Mesothelial cell of epicardium (in vitro differentiated cells): ENCODE data around the gene MGAT4A. TPM values are rescaled to one million over a fixed set of nuclear protein-coding genes. Genes with fewer than 3 reads are reported as not detected.

ENCODE experiments used
- DNase-seq, 2 experiments: peaks; one replicate each; pipeline ENCODE4 v3.0.0; 2021; ENCODE audit warnings: low spot score in 2 of 2; ENCODE audit not compliant: unreplicated experiment in 2 of 2
- H3K27ac Mint-ChIP-seq: 2 replicates; pipeline ENCODE4 v1.8.0; 2021; ENCODE audit warnings: mixed read lengths
- H3K27me3 Mint-ChIP-seq: 2 replicates; pipeline ENCODE4 v1.8.0; 2021; ENCODE audit warnings: low read depth, mixed read lengths
- H3K36me3 Mint-ChIP-seq: 2 replicates; pipeline ENCODE4 v1.8.0; 2021; ENCODE audit warnings: mixed read lengths
- H3K4me1 Mint-ChIP-seq: 2 replicates; pipeline ENCODE4 v1.8.0; 2021; ENCODE audit warnings: mixed read lengths
- H3K4me3 Mint-ChIP-seq: 2 replicates; pipeline ENCODE4 v1.8.0; 2021; ENCODE audit warnings: mild to moderate bottlenecking, moderate library complexity, mixed read lengths
- H3K9me3 Mint-ChIP-seq: 2 replicates; pipeline ENCODE4 v1.8.0; 2021; ENCODE audit warnings: mixed read lengths
- total RNA-seq: library from RNA; stranded (reverse); gene quantifications from 3 replicates; pipeline ENCODE4 v1.2.1, GENCODE V29; 2021
- TF ChIP-seq, protein P1 (sequence below): fragments of 200-600 bp; sonication (generic); IDR thresholded peaks from one replicate; pipeline ENCODE4 v1.5.0; 2021; ENCODE audit warnings: antibody characterized with exemption; ENCODE audit not compliant: unreplicated experiment

The MGAT4A gene
- total RNA-seq, 1 donor from 2014 or later, result 15.0 TPM

DNA sequence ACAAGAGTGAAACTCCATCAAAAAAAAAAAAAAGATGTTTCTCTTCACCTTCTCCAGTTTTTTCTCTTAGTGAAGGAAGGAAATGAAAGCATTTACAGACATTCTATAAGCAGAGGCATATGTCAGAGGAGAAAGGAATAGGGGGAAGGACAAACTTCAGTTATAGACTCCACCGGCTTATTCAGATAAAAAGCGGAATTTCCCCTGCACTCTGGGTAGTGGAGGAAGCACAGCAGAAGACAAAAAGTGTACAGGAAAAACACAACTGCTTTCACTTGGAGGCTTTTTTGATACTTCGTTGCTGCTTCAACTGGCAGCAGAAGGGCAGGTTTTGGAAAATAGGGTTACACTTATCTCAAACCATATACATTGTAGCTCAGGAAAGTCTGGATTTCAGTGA lies 3.2 kb upstream of the MGAT4A start:
- Mint-ChIP-seq H3K27me3 (peaks cover 21% of the 10 kb centered on the region), H3K4me1 (peaks cover 14% of the 10 kb centered on the region), H3K4me3 (no peak overlapping the region), H3K9me3 (peaks cover 5% of the 10 kb centered on the region), H3K36me3 (no peaks in the 10 kb centered on the region), H3K27ac (no peak overlapping the region)
- DNase-seq, result no peak
- TF ChIP-seq, protein P1, sequence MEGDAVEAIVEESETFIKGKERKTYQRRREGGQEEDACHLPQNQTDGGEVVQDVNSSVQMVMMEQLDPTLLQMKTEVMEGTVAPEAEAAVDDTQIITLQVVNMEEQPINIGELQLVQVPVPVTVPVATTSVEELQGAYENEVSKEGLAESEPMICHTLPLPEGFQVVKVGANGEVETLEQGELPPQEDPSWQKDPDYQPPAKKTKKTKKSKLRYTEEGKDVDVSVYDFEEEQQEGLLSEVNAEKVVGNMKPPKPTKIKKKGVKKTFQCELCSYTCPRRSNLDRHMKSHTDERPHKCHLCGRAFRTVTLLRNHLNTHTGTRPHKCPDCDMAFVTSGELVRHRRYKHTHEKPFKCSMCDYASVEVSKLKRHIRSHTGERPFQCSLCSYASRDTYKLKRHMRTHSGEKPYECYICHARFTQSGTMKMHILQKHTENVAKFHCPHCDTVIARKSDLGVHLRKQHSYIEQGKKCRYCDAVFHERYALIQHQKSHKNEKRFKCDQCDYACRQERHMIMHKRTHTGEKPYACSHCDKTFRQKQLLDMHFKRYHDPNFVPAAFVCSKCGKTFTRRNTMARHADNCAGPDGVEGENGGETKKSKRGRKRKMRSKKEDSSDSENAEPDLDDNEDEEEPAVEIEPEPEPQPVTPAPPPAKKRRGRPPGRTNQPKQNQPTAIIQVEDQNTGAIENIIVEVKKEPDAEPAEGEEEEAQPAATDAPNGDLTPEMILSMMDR, result no peak

GRCh38 chr2:98732430-98733051 lies 1.6 kb upstream of the MGAT4A start:
- TF ChIP-seq, protein P1, result no peak
- Mint-ChIP-seq H3K4me3 (peak overlapping the region; percentile 47), H3K27ac (no peak overlapping the region), H3K4me1 (peaks cover 14% of the 10 kb centered on the region), H3K36me3 (no peaks in the 10 kb centered on the region), H3K9me3 (peaks cover 5% of the 10 kb centered on the region), H3K27me3 (peaks cover 26% of the 10 kb centered on the region)
- no peak for DNase-seq

- TF ChIP-seq, protein P1, result no peak
These were observed 990 bp upstream of the MGAT4A start for GRCh38 chr2:98731894-98732349.

GRCh38 chr2:98730707-98731040 lies 258 bp downstream of the MGAT4A start:
- H3K27ac Mint-ChIP-seq, result no peak overlapping the region
- no peaks in the 10 kb centered on the region for H3K36me3 Mint-ChIP-seq
- DNase-seq, result peak; percentile 40 to 69
- H3K27me3 Mint-ChIP-seq, result peaks cover 26% of the 10 kb centered on the region
- TF ChIP-seq, protein P1, result no peak
- peak overlapping the region; percentile 70 for H3K4me3 Mint-ChIP-seq
- peaks cover 14% of the 10 kb centered on the region for H3K4me1 Mint-ChIP-seq
- peaks cover 5% of the 10 kb centered on the region for H3K9me3 Mint-ChIP-seq

More at GRCh38 chr2:98731894-98732349, 990 bp upstream of the MGAT4A start:
- Mint-ChIP-seq H3K9me3 (peaks cover 5% of the 10 kb centered on the region), H3K27me3 (peaks cover 26% of the 10 kb centered on the region), H3K36me3 (no peaks in the 10 kb centered on the region), H3K4me1 (peaks cover 14% of the 10 kb centered on the region), H3K27ac (peak overlapping the region; percentile 61), H3K4me3 (peak overlapping the region; percentile 72)
- no peak for DNase-seq

GRCh38 chr2:98730053-98730706 lies 752 bp downstream of the MGAT4A start:
- peak overlapping the region; percentile 70 for H3K4me3 Mint-ChIP-seq
- peak; percentile 29 to 53 for DNase-seq
- no peaks in the 10 kb centered on the region for H3K36me3 Mint-ChIP-seq
- peaks cover 14% of the 10 kb centered on the region for H3K4me1 Mint-ChIP-seq
- peak overlapping the region; percentile 12 for H3K27ac Mint-ChIP-seq
- peaks cover 26% of the 10 kb centered on the region for H3K27me3 Mint-ChIP-seq
- H3K9me3 Mint-ChIP-seq, result peaks cover 5% of the 10 kb centered on the region
- TF ChIP-seq, protein P1, result no peak
